ENCODE data around the gene NFYA. TPM values are rescaled to one million over a fixed set of nuclear protein-coding genes. Genes with fewer than 3 reads are reported as not detected.

The NFYA gene
- total and polyA plus RNA-seq, 9 of the 15 experiments (the other 6 are each of a cell fraction or from before 2014, with no cell fraction given), result 7.3 to 37.1 (median 21.8) TPM

DNA sequence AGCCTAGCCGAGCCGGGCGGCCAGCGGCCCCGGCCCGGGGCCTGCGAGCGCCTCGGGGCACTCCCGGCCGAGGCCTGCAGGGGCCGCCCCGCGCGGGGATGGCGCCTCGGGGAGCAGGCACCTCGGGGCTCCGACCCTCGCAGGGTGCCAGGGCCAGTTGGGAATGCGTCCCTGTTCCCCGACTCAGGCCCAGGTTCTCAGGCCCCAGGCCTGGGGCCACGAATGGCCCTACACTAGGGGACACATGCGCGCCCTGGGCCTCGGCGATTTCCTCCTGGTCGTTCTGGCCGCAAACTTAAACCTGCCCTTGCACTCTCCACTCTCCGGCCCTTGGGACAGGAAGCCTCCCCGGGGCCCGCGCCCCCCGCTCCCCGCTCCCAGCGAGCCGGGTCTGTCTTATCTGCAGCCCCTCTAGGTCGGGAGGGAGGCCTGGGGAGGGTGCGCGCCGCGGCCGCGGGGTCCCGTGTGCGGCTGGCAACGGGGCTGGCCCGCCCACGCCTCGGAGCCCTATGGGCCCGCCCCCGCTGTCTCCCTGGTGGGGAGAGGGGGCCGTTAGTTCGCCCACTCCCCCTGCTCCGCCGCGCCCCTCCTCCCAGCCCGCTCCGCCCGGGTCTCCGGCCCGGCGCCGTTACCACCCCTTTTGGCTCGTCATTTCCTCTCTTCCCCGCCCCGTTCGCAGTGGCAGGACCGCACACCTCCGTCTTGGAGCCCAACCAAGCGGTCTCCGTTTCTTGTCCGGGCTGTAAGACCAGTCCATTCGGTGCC, 611 bp downstream of the NFYA start (continued):
- TF ChIP-seq HDAC3 (IDR thresholded peaks at IDR 0.05; ENCODE audit: borderline replicate concordance, partially characterized antibody) (no peak), ZNF318 (IDR thresholded peaks at IDR 0.05; ENCODE audit: borderline replicate concordance in 1 of 2, low read depth in 1 of 2) (no peak), GABPB2 (CRISPR knock-in tag; conservative IDR thresholded peaks at IDR 0.05) (no peak), MYC (IDR thresholded peaks at IDR 0.05; ENCODE audit: low read depth, low read length) (no peak; the same call in 1 of the 2 replicates), MYC (CRISPR knock-in tag; IDR thresholded peaks at IDR 0.05; ENCODE audit: borderline replicate concordance, low read depth) (no peak), RBM14 (IDR thresholded peaks at IDR 0.05; ENCODE audit: borderline replicate concordance, insufficient read depth, low read depth, low read length) (peak; percentile 95; the same call in 1 of the 2 replicates), ZNF436 (CRISPR knock-in tag; IDR thresholded peaks at IDR 0.05) (0 out of 2 replicates have a peak, but pooled peaks have one; percentile 27), NONO (IDR thresholded peaks at IDR 0.05; ENCODE audit: low read depth in 2 of 2, low read length in 1 of 2) (peak; percentile 75 to 79; a peak in 3 of 4 replicates), PML (IDR thresholded peaks at IDR 0.05; ENCODE audit: low read length) (peak; percentile 79), PRMT5 (CRISPR knock-in tag; IDR thresholded peaks at IDR 0.05) (no peak), CSDE1 (IDR thresholded peaks at IDR 0.05) (no peak), BRF1 (IDR thresholded peaks at IDR 0.05; ENCODE audit: borderline replicate concordance, extremely low read depth, insufficient read length) (no peak), RB1 (IDR thresholded peaks at IDR 0.05; ENCODE audit: low read depth) (peak; percentile 75; the same call in 1 of the 2 replicates), RBM22 (IDR thresholded peaks at IDR 0.05; ENCODE audit: low read depth, low read length, poor library complexity, severe bottlenecking) (peak; percentile 84), PCBP1 (IDR thresholded peaks at IDR 0.05; ENCODE audit: low read depth, low read length, poor library complexity, severe bottlenecking) (peak; percentile 88)

Data from K562 (cell line).